GM18517 (cell line): Measurements from ENCODE around the gene ANGPTL7.
"Not testable (repeated sequence)": the region's sequence is repeated elsewhere in the genome, so short reads cannot be mapped to it uniquely, and the experiment has no call there.

ENCODE experiments used
- ATAC-seq: cut with Tn5 transposase; IDR thresholded peaks from one replicate; pipeline ENCODE4 v1.9.1; 2021; ENCODE audit warnings: mild to moderate bottlenecking, moderate library complexity; ENCODE audit not compliant: unreplicated experiment

Gene ANGPTL7

GRCh38 chr1:11168731-11169130 lies 20.4 kb upstream of the ANGPTL7 start:
- no peak for ATAC-seq

GRCh38 chr1:11169202-11169601 lies 20.0 kb upstream of the ANGPTL7 start:
- ATAC-seq: no peak

- ATAC-seq: no peak
These were observed 19.1 kb upstream of the ANGPTL7 start for GRCh38 chr1:11170102-11170501.

- ATAC-seq: no peak
These were observed 14.8 kb upstream of the ANGPTL7 start for GRCh38 chr1:11174261-11174942.

GRCh38 chr1:11175461-11175860 lies 13.7 kb upstream of the ANGPTL7 start:
- no peak for ATAC-seq

- ATAC-seq: no peak
These were observed 13.0 kb upstream of the ANGPTL7 start for GRCh38 chr1:11176081-11176706.

- ATAC-seq: no peak
These were observed 10.8 kb upstream of the ANGPTL7 start for GRCh38 chr1:11178021-11179015.

- ATAC-seq: no peak
These were observed 10.0 kb upstream of the ANGPTL7 start for GRCh38 chr1:11179125-11179524.

- not testable (repeated sequence) for ATAC-seq
These were observed 9.4 kb upstream of the ANGPTL7 start for GRCh38 chr1:11179749-11180148.

GRCh38 chr1:11180342-11180744 lies 8.8 kb upstream of the ANGPTL7 start:
- no peak for ATAC-seq

- no peak for ATAC-seq
These were observed 6.3 kb upstream of the ANGPTL7 start for GRCh38 chr1:11182884-11183283.

GRCh38 chr1:11184973-11185372 lies 4.2 kb upstream of the ANGPTL7 start:
- ATAC-seq: no peak

GRCh38 chr1:11187000-11187399 lies 2.2 kb upstream of the ANGPTL7 start:
- no peak for ATAC-seq

- ATAC-seq: no peak
These were observed 1.7 kb upstream of the ANGPTL7 start for GRCh38 chr1:11187494-11187893.

GRCh38 chr1:11187931-11188330 lies 1.2 kb upstream of the ANGPTL7 start:
- ATAC-seq: no peak

GRCh38 chr1:11188381-11188780 lies 774 bp upstream of the ANGPTL7 start:
- ATAC-seq: no peak

- ATAC-seq: no peak
These were observed 4.2 kb downstream of the ANGPTL7 start for GRCh38 chr1:11193376-11193775.

- ATAC-seq: no peak
These were observed 5.4 kb downstream of the ANGPTL7 start for GRCh38 chr1:11194407-11195176.

- no peak for ATAC-seq
These were observed 7.8 kb downstream of the ANGPTL7 start for GRCh38 chr1:11196945-11197344.

GRCh38 chr1:11197359-11197758 lies 8.2 kb downstream of the ANGPTL7 start:
- ATAC-seq: no peak

GRCh38 chr1:11198257-11198656 lies 9.1 kb downstream of the ANGPTL7 start:
- ATAC-seq: no peak
